Fibroblast of the aortic adventitia (primary cell): ENCODE measurements around the gene MYOF. TPM values are rescaled to one million over a fixed set of nuclear protein-coding genes. Genes with fewer than 3 reads are reported as not detected.

Experiments
- DNase-seq: peaks from one replicate; pipeline ENCODE4 v3.0.0-alpha.2; 2010; ENCODE audit warnings: low read depth
- H3K4me3 ChIP-seq: 2 replicates; pipeline ENCODE4 v1.5.1; 2011; ENCODE audit warnings: low read depth, mild to moderate bottlenecking, control low read depth, low read length, moderate library complexity
- total RNA-seq: library from RNA; depleted of rRNA; stranded (reverse); fragments of >200 nt; gene quantifications from 2 replicates; pipeline ENCODE4 v1.2.3, GENCODE V29; 2012; ENCODE audit warnings: low replicate concordance
- TF ChIP-seq, protein P1 (sequence below): IDR thresholded peaks from 2 replicates; pipeline ENCODE4 v1.5.1; 2011; ENCODE audit warnings: mild to moderate bottlenecking, low read length, control low read depth, inconsistent platforms; ENCODE audit not compliant: insufficient read depth

MYOF gene
- total RNA-seq, 1 donor, result 381 TPM

DNA sequence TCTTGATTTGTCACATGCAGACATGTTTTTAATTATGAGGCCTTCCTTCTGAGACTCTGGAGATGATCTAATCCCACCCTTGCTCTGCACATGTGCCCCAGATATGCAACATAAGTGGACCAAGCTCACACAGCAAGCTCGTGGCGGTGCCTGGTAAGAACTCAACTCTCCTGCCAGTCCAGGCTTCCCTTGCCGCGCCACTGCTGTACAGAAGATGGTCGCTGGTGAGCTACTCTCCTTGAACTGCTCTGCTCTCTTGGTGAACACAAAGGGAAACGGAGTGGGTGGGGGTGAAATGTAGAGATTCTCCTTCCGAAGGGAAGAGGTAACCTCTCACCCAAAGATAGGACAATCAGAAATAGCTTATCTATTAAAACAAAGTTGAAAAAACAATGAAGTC lies 25.7 kb downstream of the MYOF start:
- no peak overlapping the region for H3K4me3 ChIP-seq
- no peak for DNase-seq
- TF ChIP-seq, protein P1, sequence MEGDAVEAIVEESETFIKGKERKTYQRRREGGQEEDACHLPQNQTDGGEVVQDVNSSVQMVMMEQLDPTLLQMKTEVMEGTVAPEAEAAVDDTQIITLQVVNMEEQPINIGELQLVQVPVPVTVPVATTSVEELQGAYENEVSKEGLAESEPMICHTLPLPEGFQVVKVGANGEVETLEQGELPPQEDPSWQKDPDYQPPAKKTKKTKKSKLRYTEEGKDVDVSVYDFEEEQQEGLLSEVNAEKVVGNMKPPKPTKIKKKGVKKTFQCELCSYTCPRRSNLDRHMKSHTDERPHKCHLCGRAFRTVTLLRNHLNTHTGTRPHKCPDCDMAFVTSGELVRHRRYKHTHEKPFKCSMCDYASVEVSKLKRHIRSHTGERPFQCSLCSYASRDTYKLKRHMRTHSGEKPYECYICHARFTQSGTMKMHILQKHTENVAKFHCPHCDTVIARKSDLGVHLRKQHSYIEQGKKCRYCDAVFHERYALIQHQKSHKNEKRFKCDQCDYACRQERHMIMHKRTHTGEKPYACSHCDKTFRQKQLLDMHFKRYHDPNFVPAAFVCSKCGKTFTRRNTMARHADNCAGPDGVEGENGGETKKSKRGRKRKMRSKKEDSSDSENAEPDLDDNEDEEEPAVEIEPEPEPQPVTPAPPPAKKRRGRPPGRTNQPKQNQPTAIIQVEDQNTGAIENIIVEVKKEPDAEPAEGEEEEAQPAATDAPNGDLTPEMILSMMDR, result no peak

DNA sequence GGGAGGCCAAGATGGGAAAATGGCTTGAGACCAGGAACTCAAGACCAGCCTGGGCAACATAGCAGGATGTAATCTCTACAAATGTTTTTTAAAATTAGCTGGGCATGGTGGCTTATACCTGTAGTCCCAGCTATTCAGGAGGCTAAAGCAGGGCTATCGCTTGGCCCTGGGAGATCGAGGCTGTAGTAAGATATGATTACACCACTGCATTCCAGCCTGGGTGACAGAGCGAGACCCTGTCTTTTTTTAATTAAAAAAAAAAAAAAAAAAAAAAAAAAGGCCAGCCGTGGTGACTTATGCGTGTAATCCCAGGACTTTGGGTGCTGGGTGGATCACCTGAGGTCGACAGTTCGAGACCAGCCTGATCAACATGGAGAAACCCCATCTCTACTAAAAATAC lies 27.4 kb downstream of the MYOF start:
- H3K4me3 ChIP-seq, result no peak overlapping the region
- no peak for DNase-seq
- TF ChIP-seq, protein P1, result no peak

DNA sequence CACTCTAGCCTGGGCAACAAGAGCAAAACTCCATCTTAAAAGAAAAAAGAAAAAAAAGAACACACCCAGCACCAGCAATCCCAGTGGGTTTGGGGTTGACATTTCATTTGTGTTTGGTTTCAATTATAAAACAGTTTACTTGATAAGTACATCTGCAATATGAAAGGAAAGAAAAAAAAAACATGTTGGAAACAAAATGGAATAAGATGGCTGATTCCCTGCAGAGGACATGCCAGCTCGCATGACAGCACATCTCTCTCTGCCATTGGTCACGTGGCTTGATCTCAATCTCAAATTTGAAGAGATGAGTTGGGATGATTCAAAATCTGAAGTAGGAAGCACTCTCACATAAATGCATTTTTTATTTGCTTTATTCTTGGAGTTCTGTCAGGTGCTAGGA lies 28.0 kb downstream of the MYOF start:
- no peak for DNase-seq
- H3K4me3 ChIP-seq, result no peak overlapping the region
- TF ChIP-seq, protein P1, result no peak

DNA sequence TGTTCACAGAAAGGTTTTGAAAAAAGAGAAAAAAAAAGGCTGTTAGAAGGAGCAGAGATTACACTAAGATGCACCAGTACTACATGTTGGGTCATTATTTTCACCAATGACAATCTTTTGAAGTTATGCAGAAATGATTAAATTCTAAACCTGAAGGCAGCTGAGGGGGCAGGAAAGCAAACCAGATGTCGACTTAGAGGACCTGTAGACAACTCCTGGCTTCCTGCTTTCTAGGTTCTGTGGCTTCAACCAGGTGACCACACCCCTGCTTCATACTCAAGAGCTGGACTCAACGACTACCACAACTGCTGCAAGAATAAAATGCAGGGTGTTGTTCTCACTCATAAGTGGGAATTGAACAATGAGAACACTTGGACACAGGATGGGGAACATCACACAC lies 30.0 kb downstream of the MYOF start:
- H3K4me3 ChIP-seq, result no peak overlapping the region
- TF ChIP-seq, protein P1, result no peak
- DNase-seq, result no peak

DNA sequence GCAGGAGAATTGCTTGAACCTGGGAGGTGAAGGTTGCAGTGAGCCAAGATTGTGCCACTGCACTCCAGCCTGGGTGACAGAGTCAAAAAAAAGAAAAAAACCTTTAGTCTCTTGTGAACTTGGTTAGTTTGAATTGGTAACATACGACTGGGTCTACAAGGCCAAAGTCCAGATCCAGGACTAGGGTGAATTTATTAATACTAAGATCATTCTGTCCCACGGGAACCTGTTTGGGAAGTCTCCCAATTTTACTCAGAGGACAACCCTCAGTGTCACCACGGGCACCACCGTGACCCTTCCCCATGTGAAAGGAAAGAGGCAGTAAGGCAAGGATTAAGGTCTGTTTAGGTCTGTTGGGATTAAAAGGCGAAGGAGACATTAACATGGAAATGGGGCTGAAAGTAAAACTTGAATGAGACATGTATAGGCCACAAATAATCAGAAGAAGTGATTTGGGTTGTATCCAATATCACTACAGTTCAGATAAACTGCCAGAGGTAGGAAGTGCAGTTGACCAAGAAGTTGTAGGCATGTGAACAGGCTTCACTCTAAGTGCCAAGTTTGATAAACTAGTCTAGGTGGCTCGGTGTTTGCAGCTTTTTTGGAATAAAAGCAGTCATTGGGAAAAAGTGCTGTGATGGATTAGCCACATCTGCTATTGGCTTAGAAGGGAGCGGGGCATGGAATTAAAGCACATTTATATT lies 30.7 kb downstream of the MYOF start:
- TF ChIP-seq, protein P1, result no peak
- DNase-seq, result no peak
- no peak overlapping the region for H3K4me3 ChIP-seq

DNA sequence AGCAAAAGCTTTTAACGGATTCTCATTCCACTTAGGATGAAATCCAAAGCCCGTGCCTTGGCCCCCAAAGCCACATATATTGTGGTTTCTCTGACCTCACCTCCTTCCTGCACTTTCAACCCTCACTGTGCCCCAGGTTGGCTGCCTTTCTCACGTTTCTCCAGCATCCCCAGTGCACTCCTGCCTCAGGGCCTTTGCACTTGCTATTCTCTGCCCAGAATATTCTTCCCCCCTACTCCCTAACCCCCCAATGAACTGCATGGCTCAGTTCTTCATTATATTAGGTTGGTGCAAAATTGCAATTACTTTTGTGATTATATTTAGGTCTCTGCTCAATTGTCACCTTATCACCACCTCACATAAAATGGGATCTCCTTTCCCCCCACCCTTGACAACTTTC lies 34.2 kb downstream of the MYOF start:
- DNase-seq, result no peak
- no peak overlapping the region for H3K4me3 ChIP-seq
- TF ChIP-seq, protein P1, result no peak

DNA sequence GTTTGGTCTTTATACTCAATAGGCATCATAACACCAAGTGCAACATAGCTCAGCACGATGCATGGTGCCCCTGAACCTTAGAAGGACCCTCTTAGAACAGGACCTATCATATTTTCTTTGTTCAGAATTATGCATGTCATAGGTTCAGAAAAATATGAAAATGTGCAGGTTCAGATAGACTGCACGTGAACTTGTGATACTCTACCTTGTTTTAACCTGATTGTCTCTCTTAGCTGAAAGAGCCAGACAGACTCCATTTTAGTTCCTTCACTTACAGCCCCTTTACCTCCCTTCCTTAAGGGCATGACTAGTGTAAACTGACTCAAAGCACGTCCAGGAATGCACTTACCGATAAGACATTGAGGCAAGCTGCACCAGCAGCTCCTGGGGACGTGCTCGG lies 35.1 kb downstream of the MYOF start:
- DNase-seq, result no peak
- H3K4me3 ChIP-seq, result no peak overlapping the region
- TF ChIP-seq, protein P1, result no peak
